Brain pericyte (primary cell): ENCODE data around the gene CCDC7.
"Not testable (repeated sequence)": the region's sequence is repeated elsewhere in the genome, so short reads cannot be mapped to it uniquely, and the experiment has no call there.

ENCODE experiments used
- DNase-seq: peaks from one replicate; pipeline ENCODE4 v3.0.0-alpha.2; 2012; ENCODE audit warnings: low read depth, low spot score

Gene CCDC7

GRCh38 chr10:32562695-32563094, 116.8 kb downstream of the CCDC7 start:
- not testable (repeated sequence) for DNase-seq

- DNase-seq, result no peak
These were observed 131.5 kb downstream of the CCDC7 start for GRCh38 chr10:32577448-32577847.

DNA sequence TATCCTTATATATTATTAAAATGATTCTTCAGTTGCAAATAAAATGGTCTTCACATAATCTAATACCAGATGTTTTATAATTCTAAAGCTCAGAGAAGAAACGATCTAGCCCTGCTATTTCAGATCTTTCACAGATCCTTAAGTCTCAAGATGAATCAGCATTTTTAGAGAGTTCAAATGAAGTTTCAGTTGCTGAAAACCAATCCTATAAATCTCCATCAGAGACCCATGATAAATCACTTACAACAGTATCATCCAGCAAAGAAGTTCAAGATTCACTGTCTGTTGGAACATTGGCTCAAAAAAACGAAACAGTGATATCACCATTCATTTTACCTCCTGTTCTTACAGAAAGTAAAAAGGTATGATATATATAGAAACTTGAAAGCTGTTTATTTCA, 137.0 kb downstream of the CCDC7 start:
- DNase-seq, result no peak

GRCh38 chr10:32598022-32598421, 152.1 kb downstream of the CCDC7 start:
- not testable (repeated sequence) for DNase-seq

DNA sequence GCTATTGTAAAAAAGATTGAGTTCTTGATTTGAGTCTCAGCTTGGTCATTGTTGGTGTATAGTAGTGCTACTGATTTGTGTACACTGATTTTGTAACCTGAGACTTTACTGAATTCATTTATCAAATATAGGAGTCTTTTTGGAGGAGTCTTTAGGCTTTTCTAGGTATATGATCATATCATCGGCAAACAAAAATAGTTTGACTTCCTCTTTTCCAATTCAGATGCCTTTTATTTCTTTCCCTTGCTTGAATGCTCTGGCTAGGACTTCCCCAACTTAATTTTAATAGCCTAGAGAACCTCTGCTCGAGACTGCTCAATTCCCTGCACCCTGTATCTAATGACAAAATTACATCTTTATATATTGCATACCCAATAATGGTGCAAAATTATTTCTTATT, 154.4 kb downstream of the CCDC7 start:
- no peak for DNase-seq

GRCh38 chr10:32601562-32601961, 155.6 kb downstream of the CCDC7 start:
- DNase-seq, result not testable (repeated sequence)

DNA sequence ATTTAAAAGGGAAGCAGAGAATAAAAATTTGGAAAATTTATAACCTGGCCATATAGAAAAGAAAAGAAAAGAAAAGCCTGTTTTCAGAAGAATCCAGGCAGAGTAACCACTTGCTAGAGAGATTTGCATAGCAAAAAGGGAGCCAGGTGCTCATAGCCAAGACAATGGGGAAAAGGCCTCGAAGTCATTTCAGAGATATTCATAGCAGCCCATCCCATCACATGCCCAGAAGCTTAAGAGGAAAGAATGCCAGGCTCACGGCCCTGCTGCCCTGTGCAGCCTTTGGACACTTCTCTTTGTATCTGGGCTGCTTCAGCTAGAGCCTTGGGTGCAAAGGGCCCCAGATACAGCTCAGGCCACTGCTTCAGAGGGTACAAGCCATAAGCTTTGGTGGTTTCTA, 159.8 kb downstream of the CCDC7 start:
- no peak for DNase-seq

GRCh38 chr10:32610543-32610942, 164.6 kb downstream of the CCDC7 start:
- not testable (repeated sequence) for DNase-seq

DNA sequence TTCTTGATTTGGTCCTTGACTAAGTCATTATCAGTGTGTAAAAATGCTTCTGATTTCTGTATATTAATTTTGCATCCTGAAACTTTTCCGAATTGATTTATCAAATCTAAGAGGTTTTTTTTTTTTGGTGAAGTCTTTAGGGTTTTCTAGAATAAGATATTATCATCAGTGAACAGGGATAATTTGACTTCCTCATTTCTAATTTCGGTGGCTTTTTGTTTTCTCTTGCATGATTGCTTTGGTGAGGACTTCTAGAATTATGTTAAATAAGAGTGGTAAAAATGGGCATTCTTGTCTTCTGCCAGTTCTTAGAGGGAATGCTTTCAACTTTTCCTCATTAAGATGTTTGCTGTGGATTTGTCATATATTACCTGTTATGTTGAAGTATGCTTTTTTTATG, 170.5 kb downstream of the CCDC7 start:
- no peak for DNase-seq

GRCh38 chr10:32618482-32618881, 172.5 kb downstream of the CCDC7 start:
- DNase-seq, result no peak

GRCh38 chr10:32621969-32622368, 176.0 kb downstream of the CCDC7 start:
- DNase-seq, result no peak

DNA sequence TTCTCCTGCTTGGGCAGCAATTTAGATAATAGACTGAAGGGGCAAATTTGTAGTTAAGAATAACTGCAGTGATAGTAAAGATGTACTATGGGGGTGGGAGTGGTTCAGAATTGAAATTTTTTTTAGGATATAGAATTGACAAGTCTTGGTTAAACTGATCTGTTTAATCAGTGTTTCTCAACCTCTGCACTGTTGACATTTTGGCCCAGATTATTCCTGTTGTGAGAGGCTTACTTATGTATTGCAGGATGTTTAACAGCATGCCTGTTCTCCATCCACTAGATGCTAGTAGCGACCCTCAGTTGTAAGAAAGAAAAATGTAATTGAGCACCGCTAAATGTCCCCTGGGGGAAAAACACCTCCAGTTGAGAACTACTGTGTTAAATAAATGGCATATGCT, 176.5 kb downstream of the CCDC7 start:
- DNase-seq, result no peak

- no peak for DNase-seq
These were observed 181.2 kb downstream of the CCDC7 start for GRCh38 chr10:32627183-32627582.

DNA sequence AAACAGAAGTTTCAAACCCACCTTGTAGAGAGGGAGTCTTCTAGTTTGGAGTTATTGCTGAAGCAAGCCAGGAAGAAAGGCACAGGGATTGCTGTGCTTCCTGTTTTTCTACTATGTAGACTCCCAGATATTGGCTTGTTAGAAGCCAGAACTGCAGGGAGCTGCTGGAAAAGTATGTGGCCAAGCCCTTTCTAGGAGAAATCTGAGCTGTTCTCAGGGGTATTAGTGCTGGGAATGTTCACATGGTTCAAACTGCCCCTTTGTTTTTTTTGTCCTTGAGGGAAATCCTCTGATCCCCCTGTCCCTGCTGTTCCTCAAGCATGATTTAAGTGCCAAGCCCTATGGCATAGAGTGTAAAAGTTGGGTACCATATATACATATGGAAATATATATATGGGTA, 184.0 kb downstream of the CCDC7 start:
- no peak for DNase-seq

GRCh38 chr10:32646535-32646934, 200.6 kb downstream of the CCDC7 start:
- DNase-seq, result no peak

DNA sequence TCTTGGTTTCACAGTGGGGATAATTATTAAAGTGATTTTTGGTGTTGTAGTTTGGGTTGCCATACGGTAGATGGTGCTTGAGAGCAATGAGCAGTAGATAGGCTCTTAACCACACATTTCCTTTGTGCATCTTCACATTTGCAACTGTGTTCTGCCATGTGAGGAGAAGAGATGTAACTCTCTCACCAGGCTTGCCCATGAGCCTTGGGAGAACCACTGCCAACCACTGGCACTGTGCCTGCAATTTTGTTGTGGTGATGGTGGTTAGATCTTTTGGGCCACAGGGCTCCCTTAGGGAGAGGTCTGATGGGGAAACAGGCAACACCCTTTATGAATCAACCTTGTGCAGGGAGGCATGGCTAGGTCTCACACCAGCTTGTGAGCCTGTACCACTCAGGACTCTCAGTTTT, 204.3 kb downstream of the CCDC7 start:
- DNase-seq, result no peak

DNA sequence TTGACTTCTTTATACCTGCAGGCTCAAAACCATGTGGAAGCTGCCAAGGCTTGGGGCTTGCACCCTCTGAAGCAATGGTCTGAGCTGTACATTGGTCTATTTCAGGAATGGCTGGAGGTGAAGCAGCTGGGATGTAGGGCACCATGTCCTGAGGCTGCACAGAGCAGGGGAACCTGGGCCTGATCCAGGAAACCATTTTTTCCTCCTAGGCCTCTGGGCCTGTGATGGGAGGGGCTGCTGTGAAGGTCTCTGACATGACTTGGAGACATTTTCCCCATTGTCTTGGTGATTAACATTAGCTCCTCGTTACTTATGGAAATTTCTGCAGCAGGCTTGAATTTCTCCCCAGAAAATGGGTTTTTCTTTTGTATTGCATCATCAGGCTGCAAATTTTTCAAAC, 211.5 kb downstream of the CCDC7 start:
- DNase-seq, result not testable (repeated sequence)

GRCh38 chr10:32661346-32661745, 215.4 kb downstream of the CCDC7 start:
- DNase-seq, result no peak

- no peak for DNase-seq
These were observed 235.0 kb downstream of the CCDC7 start for GRCh38 chr10:32680803-32681557.

DNA sequence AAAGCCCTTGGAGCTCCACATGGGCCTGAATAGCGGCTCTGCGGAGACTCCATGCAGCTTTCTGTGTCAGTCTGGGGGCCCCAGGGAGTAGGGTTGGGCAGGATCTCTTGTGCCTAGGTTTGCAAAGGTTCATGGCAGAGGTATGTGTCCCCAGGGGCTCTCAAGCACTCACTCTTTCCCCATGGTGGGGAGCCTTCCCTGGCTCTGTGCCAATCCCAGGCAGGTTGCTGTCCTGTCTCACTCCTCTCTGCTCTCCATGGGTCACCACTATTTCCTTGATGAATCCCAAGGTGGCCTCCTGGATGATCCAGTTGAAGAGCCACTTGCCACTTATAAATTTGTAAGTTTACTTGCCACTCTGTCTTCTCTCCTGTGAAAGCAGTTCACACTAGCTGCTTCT, 238.4 kb downstream of the CCDC7 start:
- no peak for DNase-seq

DNA sequence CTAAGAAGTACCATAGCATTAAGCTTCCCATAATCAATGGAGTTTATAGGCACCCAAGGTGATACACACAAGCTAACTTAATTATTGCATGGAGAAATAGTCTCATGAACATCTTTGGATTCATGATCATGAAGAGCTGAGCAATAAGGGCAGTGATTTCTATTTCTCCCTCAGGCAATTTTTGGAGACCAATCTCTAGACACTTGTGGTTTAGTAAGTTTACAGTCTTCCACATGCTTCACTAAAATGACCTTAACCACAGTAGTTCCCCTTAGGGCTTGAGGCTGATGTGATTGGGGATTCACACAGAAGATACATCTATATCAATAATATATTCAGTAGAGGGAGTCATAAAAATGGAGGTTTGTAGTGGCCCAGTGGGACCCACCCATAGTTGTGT, 241.2 kb downstream of the CCDC7 start:
- DNase-seq, result no peak

DNA sequence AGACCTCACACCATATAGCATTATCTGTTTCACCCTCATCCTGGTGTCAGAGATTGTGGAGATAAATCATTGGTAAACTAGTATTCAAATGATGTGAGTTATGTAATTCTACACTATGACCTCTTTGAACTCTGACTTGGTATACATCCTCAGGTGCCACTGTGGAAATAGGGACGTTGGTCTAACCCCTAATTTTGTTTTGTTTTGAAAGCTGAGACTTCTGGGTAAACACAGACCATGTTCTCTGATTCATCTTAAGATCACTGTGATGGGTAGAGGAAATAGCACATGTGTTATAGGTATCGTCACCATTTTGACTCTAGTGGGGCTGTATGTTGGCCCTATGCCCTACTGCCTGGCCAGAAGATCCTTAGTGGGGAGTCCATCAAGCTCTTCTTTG, 241.6 kb downstream of the CCDC7 start:
- no peak for DNase-seq

DNA sequence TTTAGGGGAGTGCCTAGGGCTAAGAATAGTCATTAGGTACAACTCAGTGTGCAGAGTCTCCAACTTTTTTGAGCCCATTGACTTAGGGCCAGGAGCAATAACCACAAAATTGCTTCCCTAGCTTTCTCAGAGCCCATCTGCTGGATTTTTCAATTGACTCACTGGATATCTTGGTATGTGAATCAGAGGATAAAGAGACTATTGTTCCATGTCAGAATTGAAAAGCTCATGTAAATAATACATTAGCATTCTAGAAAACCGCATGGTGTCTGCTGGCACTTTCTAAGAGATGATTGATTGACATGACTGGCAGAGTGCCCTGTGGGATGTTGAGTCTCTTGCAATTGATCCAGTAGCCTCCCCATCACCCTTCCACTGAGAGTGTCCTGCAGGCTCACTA, 246.2 kb downstream of the CCDC7 start:
- no peak for DNase-seq

DNA sequence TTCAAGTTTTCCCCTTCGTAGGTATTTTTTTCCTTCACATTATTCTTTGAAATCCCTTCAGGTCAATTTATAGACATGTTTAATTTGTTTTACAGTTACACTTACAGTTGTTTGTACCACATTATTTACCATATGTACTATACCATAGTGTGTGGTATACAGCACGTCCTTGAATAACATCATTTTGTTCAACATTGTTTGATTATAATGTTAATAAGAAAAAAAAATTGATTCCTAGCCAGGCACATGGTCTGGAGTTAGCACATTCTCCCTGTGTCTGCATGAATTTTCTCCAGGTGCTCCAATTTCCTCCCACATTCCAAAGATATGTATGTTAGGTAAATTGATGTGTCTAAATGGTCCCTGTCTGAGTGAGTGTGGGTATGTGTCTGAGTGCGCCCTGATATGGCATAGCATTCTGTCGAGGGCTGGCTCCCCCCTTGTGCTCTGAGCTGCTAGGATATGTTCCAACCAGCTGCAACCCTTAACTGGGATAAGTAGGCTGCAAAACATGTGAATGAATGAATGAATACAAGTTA, 247.6 kb downstream of the CCDC7 start:
- DNase-seq, result no peak
